ENCODE data around the gene THUMPD1. TPM values are rescaled to one million over a fixed set of nuclear protein-coding genes. Genes with fewer than 3 reads are reported as not detected.
A peak's percentile ranks its signal among the peaks of the same experiment; 100 is the strongest.
"Not testable (repeated sequence)": the region's sequence is repeated elsewhere in the genome, so short reads cannot be mapped to it uniquely, and the experiment has no call there.

THUMPD1 gene
- total and polyA plus RNA-seq, 12 donors: 19.0 to 86.1 (median 39.4) TPM

- H3K27ac ChIP-seq: peak within 1 kb of the TSS in 4 of 5 donors; percentile 12 to 64 (median 47)
- H3K4me3 ChIP-seq: peak within 1 kb of the TSS in 3 of 4 donors; percentile 13 to 49 (median 37)
- H3K27me3 ChIP-seq: no peaks in the 10 kb centered on the region
- intact Hi-C loops (cut with DNase I): no loop called here
- DNase-seq: peak; percentile 48 to 72 (median 63)
- no peak for TF ChIP-seq CTCF (IDR thresholded peaks at IDR 0.05)
- TF ChIP-seq POLR2A (IDR thresholded peaks at IDR 0.05): no peak
- H3K36me3 ChIP-seq (replicated peaks in 1 of 2): no peaks in the 10 kb centered on the region
- no peaks in the 10 kb centered on the region for H3K9me3 ChIP-seq (replicated peaks in 1 of 3)
- 10 to 26% (median 16%) methylated on average over 10 of the region's 10 CpGs for WGBS, 4 donors
- H3K4me1 ChIP-seq (replicated peaks in 1 of 2): no peaks in the 10 kb centered on the region
Measured at GRCh38 chr16:20763461-20764232, 22.0 kb upstream of the THUMPD1 start, which contains the start of gene ACSM3. Gene ACSM3, plus strand, starts transcription at chr16:20764014. Its CDS starts 6,021 bp downstream, at chr16:20770035.

DNA sequence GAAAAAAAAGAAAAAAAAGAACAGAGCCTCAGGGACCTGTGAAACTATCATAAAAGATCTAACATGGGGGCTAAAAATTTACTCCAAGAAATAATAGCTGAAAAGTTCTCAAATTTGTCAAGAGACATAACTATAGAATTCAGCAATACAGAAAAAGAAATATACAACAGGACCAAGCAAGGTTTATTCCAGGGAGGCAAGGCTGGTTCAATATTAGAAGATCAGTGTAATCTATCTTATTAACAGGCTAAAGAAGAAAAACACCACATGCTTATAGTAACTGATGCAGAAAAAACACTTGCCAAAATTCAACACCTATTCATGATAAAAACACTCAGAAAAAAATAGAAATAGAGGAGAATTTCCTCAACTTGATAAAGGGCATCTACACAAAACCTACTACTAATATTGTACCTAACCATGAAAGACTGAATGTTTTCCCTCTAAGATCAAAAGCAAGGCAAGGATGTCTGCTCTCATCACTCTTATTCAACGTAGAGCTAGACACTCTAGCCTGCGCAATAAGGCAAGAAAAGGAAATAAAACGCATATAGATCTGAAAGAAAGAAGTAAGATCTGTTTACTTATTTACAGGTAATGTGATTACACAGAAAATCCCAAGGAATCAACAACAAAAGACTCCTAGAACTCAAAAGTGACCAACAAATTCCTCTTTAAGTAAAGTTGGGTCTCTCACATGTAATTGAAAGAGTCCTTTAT, 20.9 kb upstream of the THUMPD1 start:
- H3K27ac ChIP-seq: no peak overlapping the region
- H3K9me3 ChIP-seq (replicated peaks in 1 of 3): no peaks in the 10 kb centered on the region
- no peaks in the 10 kb centered on the region for H3K27me3 ChIP-seq
- WGBS, 4 donors: 92 to 94% (median 93%) methylated on average over 3 of the region's 3 CpGs
- no peak for DNase-seq
- no peak for TF ChIP-seq POLR2A (IDR thresholded peaks at IDR 0.05)
- no peak for TF ChIP-seq CTCF (IDR thresholded peaks at IDR 0.05)
- H3K4me1 ChIP-seq (replicated peaks in 1 of 2): no peaks in the 10 kb centered on the region
- intact Hi-C loops (cut with DNase I): no loop called here
- H3K4me3 ChIP-seq: no peak overlapping the region
- no peaks in the 10 kb centered on the region for H3K36me3 ChIP-seq (replicated peaks in 1 of 2)

DNA sequence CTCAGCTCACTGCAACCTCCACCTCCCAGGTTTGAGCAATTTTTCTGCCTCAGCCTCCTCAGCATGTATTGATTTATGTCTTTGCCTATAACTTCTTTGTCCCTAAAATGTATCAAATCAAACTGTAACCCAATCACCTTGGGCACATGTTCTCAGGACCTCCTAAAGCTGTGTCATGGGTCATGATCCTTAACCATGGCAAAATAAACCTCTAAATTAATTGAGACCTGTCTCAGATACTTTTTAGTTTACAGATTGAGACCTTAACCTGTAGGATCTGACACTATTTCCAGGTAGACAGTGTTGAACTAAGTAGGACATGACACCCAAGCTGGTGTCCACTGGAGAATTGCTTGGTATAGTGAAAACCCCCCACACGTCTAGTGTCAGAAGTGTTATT, 19.6 kb upstream of the THUMPD1 start:
- no peaks in the 10 kb centered on the region for H3K4me1 ChIP-seq (replicated peaks in 1 of 2)
- no peaks in the 10 kb centered on the region for H3K27me3 ChIP-seq
- DNase-seq: no peak
- no peaks in the 10 kb centered on the region for H3K36me3 ChIP-seq (replicated peaks in 1 of 2)
- no peak overlapping the region for H3K27ac ChIP-seq
- H3K4me3 ChIP-seq: no peak overlapping the region
- WGBS, 4 donors: 67 to 88% (median 81%) methylated on average over 1 of the region's 1 CpG
- intact Hi-C loops (cut with DNase I): no loop called here
- no peaks in the 10 kb centered on the region for H3K9me3 ChIP-seq (replicated peaks in 1 of 3)
- TF ChIP-seq CTCF (IDR thresholded peaks at IDR 0.05) (no peak), POLR2A (IDR thresholded peaks at IDR 0.05) (no peak)

GRCh38 chr16:20760346-20760745, 18.7 kb upstream of the THUMPD1 start:
- Histone ChIP-seq H3K4me1 (replicated peaks in 1 of 2) (no peaks in the 10 kb centered on the region), H3K27me3 (no peaks in the 10 kb centered on the region), H3K27ac (no peak overlapping the region), H3K4me3 (no peak overlapping the region), H3K36me3 (replicated peaks in 1 of 2) (no peaks in the 10 kb centered on the region), H3K9me3 (replicated peaks in 1 of 3) (no peaks in the 10 kb centered on the region)
- TF ChIP-seq POLR2A (IDR thresholded peaks at IDR 0.05) (no peak), CTCF (IDR thresholded peaks at IDR 0.05) (no peak)
- 62 to 75% (median 68%) methylated on average over 2 of the region's 2 CpGs for WGBS, 4 donors
- no peak for DNase-seq
- intact Hi-C loops (cut with DNase I): no loop called here

DNA sequence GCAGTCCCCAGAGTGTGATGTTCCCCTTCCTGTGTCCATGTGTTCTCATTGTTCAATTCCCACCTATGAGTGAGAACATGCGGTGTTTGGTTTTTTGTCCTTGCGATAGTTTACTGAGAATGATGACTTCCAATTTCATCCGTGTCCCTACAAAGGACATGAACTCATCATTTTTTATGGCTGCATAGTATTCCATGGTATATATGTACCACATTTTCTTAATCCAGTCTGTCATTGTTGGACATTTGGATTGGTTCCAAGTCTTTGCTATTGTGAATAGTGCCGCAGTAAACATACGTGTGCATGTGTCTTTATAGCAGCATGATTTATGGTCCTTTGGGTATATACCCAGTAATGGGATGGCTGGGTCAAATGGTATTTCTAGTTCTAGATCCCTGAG, 14.2 kb upstream of the THUMPD1 start:
- H3K27ac ChIP-seq; intact Hi-C loops (cut with DNase I); H3K4me3 ChIP-seq; H3K27me3 ChIP-seq; H3K36me3 ChIP-seq (replicated peaks in 1 of 2); H3K9me3 ChIP-seq (replicated peaks in 1 of 3); DNase-seq; H3K4me1 ChIP-seq (replicated peaks in 1 of 2): not testable (repeated sequence)
- WGBS, 4 donors: 76 to 82% (median 78%) methylated on average over 3 of the region's 5 CpGs; no CpG with 5 or more reads in 1 of the 4 donors

Data from adrenal gland (tissue), 12 donors.